ENCODE data around the gene PVALEF. TPM values are rescaled to one million over a fixed set of nuclear protein-coding genes. Genes with fewer than 3 reads are reported as not detected.

PVALEF gene
- total RNA-seq, 4 donors from 2014 or later, result not detected

- H3K27ac ChIP-seq, result no peak within 1 kb of the TSS
- no peaks in the 10 kb centered on the region for H3K9me3 ChIP-seq
- TF ChIP-seq POLR2A (IDR thresholded peaks at IDR 0.05), result no peak
- no peak for TF ChIP-seq CTCF (IDR thresholded peaks at IDR 0.05 in 4 of 5, conservative IDR thresholded peaks at IDR 0.05 in 1 of 5)
- intact Hi-C loops (cut with DNase I; ENCODE audit: low total_unique reads), result no loop called here
- H3K4me1 ChIP-seq, result peaks cover 0 to 3% of the 10 kb centered on the region in 2 donors
- DNase-seq (no peak), ATAC-seq (no peak)
- in situ Hi-C loops (cut with MboI; ENCODE audit: low sequenced_read_pairs in 4 of 4), result no loop called here
- H3K27me3 ChIP-seq, result peaks cover 17 to 35% (median 23%) of the 10 kb centered on the region in 3 donors
- H3K4me3 ChIP-seq, result peak within 1 kb of the TSS; percentile 27 to 47 (median 36)
- H3K36me3 ChIP-seq, result no peaks in the 10 kb centered on the region
These were observed 756 bp downstream of the PVALEF start, which contains the start of gene AATK for GRCh38 chr17:81166033-81166492. AATK (minus strand) TSS chr17:81166221; CDS start chr17:81165992, 229 bp downstream.

- no peak overlapping the region for H3K27ac ChIP-seq
- ATAC-seq (no peak), DNase-seq (no peak)
- no peak overlapping the region for H3K4me3 ChIP-seq
- H3K27me3 ChIP-seq, result peaks cover 17 to 38% (median 23%) of the 10 kb centered on the region in 3 donors
- H3K36me3 ChIP-seq, result no peaks in the 10 kb centered on the region
- in situ Hi-C loops (cut with MboI; ENCODE audit: low sequenced_read_pairs in 4 of 4), result no loop called here
- intact Hi-C loops (cut with DNase I; ENCODE audit: low total_unique reads), result no loop called here
- H3K4me1 ChIP-seq, result peaks cover 0 to 3% of the 10 kb centered on the region in 2 donors
- no peak for TF ChIP-seq CTCF (IDR thresholded peaks at IDR 0.05 in 4 of 5, conservative IDR thresholded peaks at IDR 0.05 in 1 of 5)
- no peak for TF ChIP-seq POLR2A (IDR thresholded peaks at IDR 0.05)
- no peaks in the 10 kb centered on the region for H3K9me3 ChIP-seq
These were observed 1.9 kb downstream of the PVALEF start for GRCh38 chr17:81167194-81167524.

GRCh38 chr17:81167638-81168037 lies 2.3 kb downstream of the PVALEF start:
- no peak for TF ChIP-seq POLR2A (IDR thresholded peaks at IDR 0.05)
- TF ChIP-seq CTCF (IDR thresholded peaks at IDR 0.05 in 4 of 5, conservative IDR thresholded peaks at IDR 0.05 in 1 of 5), result no peak
- intact Hi-C loops (cut with DNase I; ENCODE audit: low total_unique reads) (no loop called here), in situ Hi-C loops (cut with MboI; ENCODE audit: low sequenced_read_pairs in 4 of 4) (no loop called here)
- ATAC-seq (no peak), DNase-seq (no peak)
- Histone ChIP-seq H3K27ac (no peak overlapping the region), H3K9me3 (no peaks in the 10 kb centered on the region), H3K36me3 (no peaks in the 10 kb centered on the region), H3K4me1 (peaks cover 0 to 3% of the 10 kb centered on the region in 2 donors), H3K27me3 (peaks cover 17 to 38% (median 23%) of the 10 kb centered on the region in 3 donors), H3K4me3 (no peak overlapping the region)

GRCh38 chr17:81169870-81170309 lies 4.6 kb downstream of the PVALEF start:
- H3K27ac ChIP-seq, result no peak overlapping the region
- DNase-seq (no peak), ATAC-seq (no peak)
- H3K36me3 ChIP-seq, result no peaks in the 10 kb centered on the region
- in situ Hi-C loops (cut with MboI; ENCODE audit: low sequenced_read_pairs in 4 of 4), result no loop called here
- peaks cover 0 to 3% of the 10 kb centered on the region in 2 donors for H3K4me1 ChIP-seq
- H3K27me3 ChIP-seq, result peaks cover 14 to 25% (median 17%) of the 10 kb centered on the region in 3 donors
- no peak for TF ChIP-seq CTCF (IDR thresholded peaks at IDR 0.05 in 4 of 5, conservative IDR thresholded peaks at IDR 0.05 in 1 of 5)
- TF ChIP-seq POLR2A (IDR thresholded peaks at IDR 0.05), result no peak
- no peaks in the 10 kb centered on the region for H3K9me3 ChIP-seq
- H3K4me3 ChIP-seq, result no peak overlapping the region
- intact Hi-C loops (cut with DNase I; ENCODE audit: low total_unique reads), result no loop called here
